HepG2 (cell line): ENCODE results near the gene LGALS1. TPM values are rescaled to one million over a fixed set of nuclear protein-coding genes. Genes with fewer than 3 reads are reported as not detected.

Experiments
- FOSL2 ChIP-seq: sonication (generic); formaldehyde crosslinking; IDR thresholded peaks from 2 replicates; pipeline ENCODE4 v1.4.0; 2020; ENCODE audit warnings: missing genetic modification reagents
- GATAD1 ChIP-seq: IDR thresholded peaks from 2 replicates; pipeline ENCODE4 v1.6.1; 2016; ENCODE audit warnings: missing genetic modification reagents, missing compliant biosample characterization
- HES4 ChIP-seq: sonication (generic); formaldehyde crosslinking; IDR thresholded peaks from 2 replicates; pipeline ENCODE4 v1.9.0; 2021; ENCODE audit warnings: mild to moderate bottlenecking, missing genetic modification reagents, borderline replicate concordance
- HMGA1 ChIP-seq: sonication (generic); formaldehyde crosslinking; conservative IDR thresholded peaks from 2 replicates; pipeline ENCODE4 v1.4.0; 2020; ENCODE audit warnings: missing genetic modification reagents
- HNRNPK ChIP-seq: fragments of 200-400 bp; formaldehyde crosslinking; IDR thresholded peaks from 2 replicates; pipeline ENCODE4 v1.6.1; 2018; ENCODE audit warnings: low read length, low read depth, moderate library complexity, mild to moderate bottlenecking; ENCODE audit not compliant: poor library complexity, severe bottlenecking
- HNRNPL ChIP-seq: fragments of 200-400 bp; formaldehyde crosslinking; IDR thresholded peaks from 2 replicates; pipeline ENCODE4 v1.6.1; 2017; ENCODE audit warnings: mild to moderate bottlenecking, low read depth, low read length
- IKZF4 ChIP-seq: sonication (generic); formaldehyde crosslinking; IDR thresholded peaks from 2 replicates; pipeline ENCODE4 v1.5.1; 2020; ENCODE audit warnings: borderline replicate concordance, mild to moderate bottlenecking, low read depth, missing genetic modification reagents; ENCODE audit errors: not compliant biosample characterization
- LCORL ChIP-seq, 2 experiments: fragments of 450-650 bp in 1 of 2; sonication (generic) in 1 of 2; formaldehyde crosslinking in 1 of 2; IDR thresholded peaks; 2 replicates each; pipeline versions ENCODE4 v1.5.0 to v1.6.1; 2017 to 2020; ENCODE audit warnings: antibody characterized with exemption in 1 of 2, missing genetic modification reagents in 1 of 2
- MTA1 ChIP-seq: sonication (generic); formaldehyde crosslinking; IDR thresholded peaks from 2 replicates; pipeline ENCODE4 v1.4.0; 2020; ENCODE audit warnings: missing genetic modification reagents, mild to moderate bottlenecking, borderline replicate concordance
- NFRKB ChIP-seq: fragments of 450-650 bp; IDR thresholded peaks from 2 replicates; pipeline ENCODE4 v1.6.1; 2017
- RAD21 ChIP-seq: fragments of 450-650 bp; formaldehyde crosslinking; IDR thresholded peaks from 2 replicates; pipeline ENCODE4 v1.5.0; 2020; ENCODE audit warnings: mild to moderate bottlenecking
- RBAK ChIP-seq: sonication (generic); formaldehyde crosslinking; IDR thresholded peaks from 2 replicates; pipeline ENCODE4 v1.5.1; 2020; ENCODE audit warnings: mild to moderate bottlenecking, missing genetic modification reagents
- RXRB ChIP-seq: IDR thresholded peaks from 2 replicates; pipeline ENCODE4 v1.6.1; 2016; ENCODE audit warnings: borderline replicate concordance, missing genetic modification reagents, missing compliant biosample characterization
- TCF7L2 ChIP-seq: IDR thresholded peaks from 2 replicates; pipeline ENCODE4 v1.6.1; 2011; ENCODE audit warnings: mild to moderate bottlenecking, low read depth, low read length, moderate library complexity
- XRCC5 ChIP-seq: fragments of 200-400 bp; formaldehyde crosslinking; optimal IDR thresholded peaks from 2 replicates; pipeline ENCODE3; 2017; ENCODE audit warnings: mild to moderate bottlenecking, low read length
- ZFX ChIP-seq: sonication (generic); formaldehyde crosslinking; IDR thresholded peaks from 2 replicates; pipeline ENCODE4 v1.4.0; 2020; ENCODE audit warnings: mild to moderate bottlenecking, low read depth, missing genetic modification reagents, moderate library complexity
- ZNF121 ChIP-seq: sonication (generic); formaldehyde crosslinking; IDR thresholded peaks from 2 replicates; pipeline ENCODE4 v1.5.0; 2020; ENCODE audit warnings: mild to moderate bottlenecking, missing genetic modification reagents
- ZNF124 ChIP-seq: sonication (generic); formaldehyde crosslinking; IDR thresholded peaks from 2 replicates; pipeline ENCODE4 v1.4.0; 2020; ENCODE audit warnings: missing genetic modification reagents
- ZNF234 ChIP-seq: sonication (generic); formaldehyde crosslinking; conservative IDR thresholded peaks from 2 replicates; pipeline ENCODE4 v1.5.1; 2020; ENCODE audit warnings: mild to moderate bottlenecking, missing genetic modification reagents
- ZNF484 ChIP-seq: sonication (generic); formaldehyde crosslinking; IDR thresholded peaks from 2 replicates; pipeline ENCODE4 v1.5.1; 2020; ENCODE audit warnings: mild to moderate bottlenecking, low read depth, missing genetic modification reagents, borderline replicate concordance
- ZNF501 ChIP-seq: sonication (generic); formaldehyde crosslinking; IDR thresholded peaks from 2 replicates; pipeline ENCODE4 v1.5.1; 2020; ENCODE audit warnings: mild to moderate bottlenecking, moderate library complexity, missing genetic modification reagents
- ZNF572 ChIP-seq: sonication (generic); formaldehyde crosslinking; IDR thresholded peaks from 2 replicates; pipeline ENCODE4 v1.5.1; 2020; ENCODE audit warnings: mild to moderate bottlenecking, missing genetic modification reagents
- ZNF724P ChIP-seq: sonication (generic); formaldehyde crosslinking; IDR thresholded peaks from 2 replicates; pipeline ENCODE4 v1.8.0; 2022; ENCODE audit warnings: missing genetic modification reagents, borderline replicate concordance
- polyA plus RNA-seq, 8 experiments: library from polyadenylated mRNA; depleted of rRNA in 3 of 8; stranded (reverse) in 7 of 8; unstranded in 1 of 8; fragments of >200 nt; fragmentation: Illumina TruSeq in 4 of 8; extraction: Trizol in 4 of 8; gene quantifications; 2 replicates each; pipeline versions ENCODE4 v1.2.1 to v1.2.3, GENCODE V29; 2011 to 2016; ENCODE audit warnings: low read depth in 4 of 8, missing spikeins in 1 of 8, mixed read lengths in 1 of 8; ENCODE audit not compliant: insufficient read depth in 1 of 8
- total RNA-seq, 5 experiments: library from RNA; depleted of rRNA; stranded (reverse); fragments of >200 nt; fragmentation: Illumina TruSeq; extraction: Trizol; gene quantifications; 2 replicates each; pipeline ENCODE4 v1.2.3, GENCODE V29; 2016; ENCODE audit warnings: low read depth in 1 of 5
- TF ChIP-seq, protein P1 (sequence below): sonication (generic); formaldehyde crosslinking; IDR thresholded peaks from 2 replicates; pipeline ENCODE4 v1.4.0; 2020; ENCODE audit warnings: missing genetic modification reagents
- TF ChIP-seq, protein P2 (sequence below): sonication (generic); formaldehyde crosslinking; IDR thresholded peaks from 2 replicates; pipeline ENCODE4 v1.4.0; 2020; ENCODE audit warnings: mild to moderate bottlenecking, low read depth, missing genetic modification reagents
- TF ChIP-seq, protein P3 (sequence below): sonication (generic); formaldehyde crosslinking; IDR thresholded peaks from 2 replicates; pipeline ENCODE4 v1.8.0; 2022; ENCODE audit warnings: low read depth, missing genetic modification reagents

Gene LGALS1
- total and polyA plus RNA-seq, 2 of the 13 experiments (the other 11 are each of a cell fraction or from before 2014, with no cell fraction given): 103 to 858 TPM

DNA sequence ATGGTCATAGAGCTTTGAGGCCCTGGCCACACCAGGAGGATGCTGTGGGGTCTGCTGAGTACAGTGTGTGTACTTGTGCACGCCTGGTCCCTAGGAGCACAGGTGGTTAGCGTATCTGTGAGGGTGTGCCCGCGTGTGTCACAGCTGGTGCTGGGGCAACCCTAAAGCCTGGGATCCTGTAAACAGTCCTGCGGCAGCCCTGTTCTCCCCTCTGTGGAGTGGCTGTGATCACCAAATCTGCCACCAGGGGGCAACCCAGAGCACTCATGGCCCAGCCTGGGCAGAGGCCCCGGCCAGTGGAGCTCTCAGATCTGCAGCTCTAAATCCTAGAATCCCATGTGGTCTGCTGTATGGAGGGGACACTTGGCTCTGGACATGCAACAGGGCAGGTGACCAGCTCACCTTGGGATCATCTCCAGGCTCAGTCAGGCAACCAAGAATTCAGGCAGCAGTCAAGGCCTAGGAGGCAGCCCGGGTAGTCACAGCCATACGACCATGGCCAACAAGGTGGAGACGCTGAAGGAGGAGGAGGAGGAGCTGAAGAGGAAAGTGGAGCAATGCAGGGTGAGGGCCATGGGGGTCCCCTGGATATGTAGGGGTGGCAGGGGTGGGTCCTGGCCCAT, 32.1 kb upstream of the LGALS1 start (continued):
- TF ChIP-seq ZNF121 (CRISPR knock-in tag) (0 out of 2 replicates have a peak, but pooled peaks have one; percentile 33), XRCC5 (peak; percentile 86), TCF7L2 (no peak), HMGA1 (CRISPR knock-in tag) (no peak), ZNF572 (CRISPR knock-in tag) (0 out of 2 replicates have a peak, but pooled peaks have one; percentile 48), ZNF724P (CRISPR knock-in tag) (peak; percentile 32; the same call in 1 of the 2 replicates), ZNF484 (CRISPR knock-in tag) (no peak), GATAD1 (CRISPR knock-in tag) (0 out of 2 replicates have a peak, but pooled peaks have one; percentile 18), HNRNPK (no peak), ZNF234 (CRISPR knock-in tag) (no peak), HES4 (CRISPR knock-in tag) (no peak), ZNF501 (CRISPR knock-in tag) (0 out of 2 replicates have a peak, but pooled peaks have one; percentile 31), HNRNPL (no peak), LCORL (IDR thresholded peaks at IDR 0.05) (no peak), LCORL (CRISPR knock-in tag; IDR thresholded peaks at IDR 0.05) (0 out of 2 replicates have a peak, but pooled peaks have one; percentile 23), RBAK (CRISPR knock-in tag) (no peak), RAD21 (CRISPR knock-in tag) (peak; percentile 90), RXRB (CRISPR knock-in tag) (peak; percentile 40; the same call in 1 of the 2 replicates), IKZF4 (no peak), ZFX (CRISPR knock-in tag) (peak; percentile 53; the same call in 1 of the 2 replicates), ZNF124 (no peak), FOSL2 (peak; percentile 21; the same call in 1 of the 2 replicates), MTA1 (CRISPR knock-in tag) (peak; percentile 20; the same call in 1 of the 2 replicates), NFRKB (no peak)
- TF ChIP-seq, protein P1, sequence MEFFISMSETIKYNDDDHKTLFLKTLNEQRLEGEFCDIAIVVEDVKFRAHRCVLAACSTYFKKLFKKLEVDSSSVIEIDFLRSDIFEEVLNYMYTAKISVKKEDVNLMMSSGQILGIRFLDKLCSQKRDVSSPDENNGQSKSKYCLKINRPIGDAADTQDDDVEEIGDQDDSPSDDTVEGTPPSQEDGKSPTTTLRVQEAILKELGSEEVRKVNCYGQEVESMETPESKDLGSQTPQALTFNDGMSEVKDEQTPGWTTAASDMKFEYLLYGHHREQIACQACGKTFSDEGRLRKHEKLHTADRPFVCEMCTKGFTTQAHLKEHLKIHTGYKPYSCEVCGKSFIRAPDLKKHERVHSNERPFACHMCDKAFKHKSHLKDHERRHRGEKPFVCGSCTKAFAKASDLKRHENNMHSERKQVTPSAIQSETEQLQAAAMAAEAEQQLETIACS (CRISPR knock-in tag): no peak
- TF ChIP-seq, protein P2, sequence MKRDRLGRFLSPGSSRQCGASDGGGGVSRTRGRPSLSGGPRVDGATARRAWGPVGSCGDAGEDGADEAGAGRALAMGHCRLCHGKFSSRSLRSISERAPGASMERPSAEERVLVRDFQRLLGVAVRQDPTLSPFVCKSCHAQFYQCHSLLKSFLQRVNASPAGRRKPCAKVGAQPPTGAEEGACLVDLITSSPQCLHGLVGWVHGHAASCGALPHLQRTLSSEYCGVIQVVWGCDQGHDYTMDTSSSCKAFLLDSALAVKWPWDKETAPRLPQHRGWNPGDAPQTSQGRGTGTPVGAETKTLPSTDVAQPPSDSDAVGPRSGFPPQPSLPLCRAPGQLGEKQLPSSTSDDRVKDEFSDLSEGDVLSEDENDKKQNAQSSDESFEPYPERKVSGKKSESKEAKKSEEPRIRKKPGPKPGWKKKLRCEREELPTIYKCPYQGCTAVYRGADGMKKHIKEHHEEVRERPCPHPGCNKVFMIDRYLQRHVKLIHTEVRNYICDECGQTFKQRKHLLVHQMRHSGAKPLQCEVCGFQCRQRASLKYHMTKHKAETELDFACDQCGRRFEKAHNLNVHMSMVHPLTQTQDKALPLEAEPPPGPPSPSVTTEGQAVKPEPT (CRISPR knock-in tag): 0 out of 2 replicates have a peak, but pooled peaks have one; percentile 21
- TF ChIP-seq, protein P3, sequence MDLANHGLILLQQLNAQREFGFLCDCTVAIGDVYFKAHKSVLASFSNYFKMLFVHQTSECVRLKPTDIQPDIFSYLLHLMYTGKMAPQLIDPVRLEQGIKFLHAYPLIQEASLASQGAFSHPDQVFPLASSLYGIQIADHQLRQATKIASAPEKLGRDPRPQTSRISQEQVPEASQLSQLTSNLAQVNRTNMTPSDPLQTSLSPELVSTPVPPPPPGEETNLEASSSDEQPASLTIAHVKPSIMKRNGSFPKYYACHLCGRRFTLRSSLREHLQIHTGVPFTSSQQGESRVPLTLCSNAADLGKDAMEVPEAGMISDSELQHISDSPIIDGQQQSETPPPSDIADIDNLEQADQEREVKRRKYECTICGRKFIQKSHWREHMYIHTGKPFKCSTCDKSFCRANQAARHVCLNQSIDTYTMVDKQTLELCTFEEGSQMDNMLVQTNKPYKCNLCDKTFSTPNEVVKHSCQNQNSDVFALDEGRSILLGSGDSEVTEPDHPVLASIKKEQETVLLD (CRISPR knock-in tag): no peak
